Lower lobe of right lung (tissue), 2 donors: ENCODE data around the gene CEP70. TPM values are rescaled to one million over a fixed set of nuclear protein-coding genes. Genes with fewer than 3 reads are reported as not detected.
"Not testable (repeated sequence)": the region's sequence is repeated elsewhere in the genome, so short reads cannot be mapped to it uniquely, and the experiment has no call there.

Experiments
- ATAC-seq, 2 donors: fragments of 200-7000 bp; cut with Tn5 transposase; one replicate each; pipeline ENCODE4 v1.9.1; 2020 to 2022; ENCODE audit warnings: mild to moderate bottlenecking in 2 of 2, moderate library complexity in 2 of 2
- DNase-seq: peaks from one replicate; pipeline ENCODE4 v3.0.0-alpha.2; 2020
- H3K27ac ChIP-seq: fragments of 200-600 bp; one replicate; pipeline ENCODE4 v1.8.0; 2022
- H3K27me3 ChIP-seq: fragments of 200-600 bp; one replicate; pipeline ENCODE4 v1.8.0; 2022; ENCODE audit warnings: low read depth
- H3K36me3 ChIP-seq: fragments of 200-600 bp; one replicate; pipeline ENCODE4 v1.8.0; 2022; ENCODE audit warnings: mild to moderate bottlenecking
- H3K4me1 ChIP-seq: fragments of 200-600 bp; one replicate; pipeline ENCODE4 v1.8.0; 2022
- H3K4me3 ChIP-seq: fragments of 200-600 bp; one replicate; pipeline ENCODE4 v1.8.0; 2022; ENCODE audit warnings: mild to moderate bottlenecking
- H3K9me3 ChIP-seq: fragments of 200-600 bp; one replicate; pipeline ENCODE4 v1.8.0; 2022
- CTCF ChIP-seq: fragments of 200-600 bp; IDR thresholded peaks from one replicate; pipeline ENCODE4 v1.8.0; 2022; ENCODE audit warnings: antibody characterized with exemption, mild to moderate bottlenecking
- intact Hi-C: fragments of 100-400 bp; cut with DNase I; formaldehyde crosslinking; loops from one replicate; pipeline ENCODE4 v1.11.0; 2022
- total RNA-seq: library from RNA; stranded (reverse); fragmentation: NEBNext Ultra II Directional; extraction: Animal tissue kit (Norgen Biotek cat#: 25700); gene quantifications from one replicate; pipeline ENCODE4 v1.2.1, GENCODE V29; 2021
- donor health status: DM: no; HTN: yes; CAD: no; lungs with severe emphysema.

CEP70 gene
- total RNA-seq, 1 donor from 2014 or later: 45.2 TPM

- ATAC-seq: no peak
- Histone ChIP-seq H3K36me3 (peaks cover 23% of the 10 kb centered on the region), H3K9me3 (no peaks in the 10 kb centered on the region), H3K4me1 (no peaks in the 10 kb centered on the region), H3K4me3 (no peak overlapping the region), H3K27me3 (no peaks in the 10 kb centered on the region), H3K27ac (no peak overlapping the region)
- no peak for DNase-seq
- intact Hi-C loops: no loop called here
- no peak for TF ChIP-seq CTCF
Measured at GRCh38 chr3:138509586-138509985, 84.5 kb downstream of the CEP70 start.

- no peak overlapping the region for H3K27ac ChIP-seq
- ATAC-seq: no peak
- H3K4me1 ChIP-seq: no peaks in the 10 kb centered on the region
- no peak overlapping the region for H3K4me3 ChIP-seq
- no peak for TF ChIP-seq CTCF
- H3K9me3 ChIP-seq: no peaks in the 10 kb centered on the region
- intact Hi-C loops: no loop called here
- DNase-seq: no peak
- peaks cover 31% of the 10 kb centered on the region for H3K36me3 ChIP-seq
- H3K27me3 ChIP-seq: no peaks in the 10 kb centered on the region
Measured at GRCh38 chr3:138507524-138507923, 86.5 kb downstream of the CEP70 start.

- intact Hi-C loops: no loop called here
- H3K9me3 ChIP-seq: no peaks in the 10 kb centered on the region
- H3K4me1 ChIP-seq: peaks cover 9% of the 10 kb centered on the region
- H3K4me3 ChIP-seq: no peak overlapping the region
- peaks cover 21% of the 10 kb centered on the region for H3K36me3 ChIP-seq
- no peaks in the 10 kb centered on the region for H3K27me3 ChIP-seq
- no peak overlapping the region for H3K27ac ChIP-seq
- DNase-seq: no peak
- no peak for ATAC-seq
- no peak for TF ChIP-seq CTCF
Measured at GRCh38 chr3:138498991-138499390, 95.1 kb downstream of the CEP70 start.

- DNase-seq: no peak
- H3K4me3 ChIP-seq: no peak overlapping the region
- H3K4me1 ChIP-seq: peaks cover 9% of the 10 kb centered on the region
- ATAC-seq: no peak
- no peaks in the 10 kb centered on the region for H3K27me3 ChIP-seq
- no peak for TF ChIP-seq CTCF
- H3K36me3 ChIP-seq: peaks cover 16% of the 10 kb centered on the region
- no peaks in the 10 kb centered on the region for H3K9me3 ChIP-seq
- intact Hi-C loops: no loop called here
- H3K27ac ChIP-seq: no peak overlapping the region
Measured at GRCh38 chr3:138497851-138498250, 96.2 kb downstream of the CEP70 start.

- TF ChIP-seq CTCF: no peak
- intact Hi-C loops: no loop called here
- H3K36me3 ChIP-seq: peaks cover 16% of the 10 kb centered on the region
- DNase-seq (no peak), ATAC-seq (no peak)
- H3K4me1 ChIP-seq: peaks cover 9% of the 10 kb centered on the region
- no peaks in the 10 kb centered on the region for H3K9me3 ChIP-seq
- H3K27me3 ChIP-seq: no peaks in the 10 kb centered on the region
- no peak overlapping the region for H3K4me3 ChIP-seq
- H3K27ac ChIP-seq: no peak overlapping the region
Measured at GRCh38 chr3:138497021-138497420, 97.0 kb downstream of the CEP70 start.

GRCh38 chr3:138496436-138496835 is 97.6 kb downstream of the CEP70 start:
- intact Hi-C loops: no loop called here
- H3K4me3 ChIP-seq: no peak overlapping the region
- ATAC-seq (no peak), DNase-seq (no peak)
- peaks cover 9% of the 10 kb centered on the region for H3K4me1 ChIP-seq
- H3K27ac ChIP-seq: no peak overlapping the region
- no peaks in the 10 kb centered on the region for H3K9me3 ChIP-seq
- H3K36me3 ChIP-seq: peaks cover 16% of the 10 kb centered on the region
- H3K27me3 ChIP-seq: no peaks in the 10 kb centered on the region
- no peak for TF ChIP-seq CTCF

- DNase-seq, intact Hi-C loops, H3K4me3 ChIP-seq, H3K27me3 ChIP-seq, ATAC-seq, H3K4me1 ChIP-seq, H3K9me3 ChIP-seq, H3K27ac ChIP-seq: not testable (repeated sequence)
- H3K36me3 ChIP-seq: peaks cover 16% of the 10 kb centered on the region
Measured at GRCh38 chr3:138495638-138496037, 98.4 kb downstream of the CEP70 start.
